IMR-90 (cell line): ENCODE data around the gene AFAP1L2.

ENCODE experiments used
- CTCF ChIP-seq: conservative IDR thresholded peaks from 2 replicates; pipeline ENCODE4 v1.5.1; 2012; ENCODE audit warnings: mild to moderate bottlenecking, low read depth, low read length, improper control_type of control experiment
- FOS ChIP-seq: fragments of 150-350 bp; IDR thresholded peaks from 2 replicates; pipeline ENCODE4 v1.6.1; 2016; ENCODE audit warnings: low read depth, low read length
- MAFK ChIP-seq: IDR thresholded peaks from 2 replicates; pipeline ENCODE4 v1.6.1; 2012; ENCODE audit warnings: low read depth, low read length, improper control_type of control experiment
- POLR2A ChIP-seq: IDR thresholded peaks from 2 replicates; pipeline ENCODE4 v1.6.1; 2012; ENCODE audit warnings: mild to moderate bottlenecking, low read depth, low read length
- RAD21 ChIP-seq: IDR thresholded peaks from 2 replicates; pipeline ENCODE4 v1.6.1; 2012; ENCODE audit warnings: low read length, improper control_type of control experiment
- RFX5 ChIP-seq: IDR thresholded peaks from 2 replicates; pipeline ENCODE4 v1.8.0; 2012; ENCODE audit warnings: low read depth, mild to moderate bottlenecking, low read length, moderate library complexity
- SMC3 ChIP-seq: fragments of 150-350 bp; IDR thresholded peaks from 2 replicates; pipeline ENCODE4 v1.6.1; 2016; ENCODE audit warnings: low read depth, mild to moderate bottlenecking, antibody characterized with exemption, low read length, moderate library complexity
- USF2 ChIP-seq: fragments of 150-350 bp; IDR thresholded peaks from 2 replicates; pipeline ENCODE4 v1.6.1; 2017; ENCODE audit warnings: mild to moderate bottlenecking, antibody characterized with exemption, low read length, low read depth

GRCh38 chr10:114332301-114333192 lies 71.8 kb downstream of the AFAP1L2 start:
- TF ChIP-seq CTCF (no peak), POLR2A (no peak), SMC3 (no peak), MAFK (no peak), FOS (no peak), RAD21 (no peak), USF2 (no peak), RFX5 (no peak)
